NCI-H2196 treated with DMSO at 0.1 percent for 48 hours (cell line): Measurements from ENCODE around the gene SLC14A1.
A peak's percentile ranks its signal among the peaks of the same experiment; 100 is the strongest.

ENCODE experiments used
- DNase-seq: peaks from one replicate; lab custom pipeline; 2025; ENCODE audit not compliant: unreplicated experiment; lab: John Stamatoyannopoulos, UW

Gene SLC14A1

GRCh38 chr18:45723567-45724355, at the start of gene SLC14A1:
SLC14A1 (plus strand) TSS chr18:45724181; CDS start chr18:45730321, 6,140 bp downstream.
- no peak for DNase-seq

- DNase-seq: no peak
Observed at GRCh38 chr18:45677276-45677807, 46.6 kb upstream of the SLC14A1 start.

GRCh38 chr18:45678441-45678840, 45.5 kb upstream of the SLC14A1 start:
- DNase-seq: no peak

- DNase-seq: no peak
Observed at GRCh38 chr18:45678850-45679249, 45.1 kb upstream of the SLC14A1 start.

- no peak for DNase-seq
Observed at GRCh38 chr18:45680066-45680690, 43.8 kb upstream of the SLC14A1 start.

- no peak for DNase-seq
Observed at GRCh38 chr18:45682181-45682580, 41.8 kb upstream of the SLC14A1 start.

- no peak for DNase-seq
Observed at GRCh38 chr18:45684341-45685115, 39.5 kb upstream of the SLC14A1 start.

GRCh38 chr18:45686891-45687611, 36.9 kb upstream of the SLC14A1 start:
- DNase-seq: no peak

GRCh38 chr18:45687621-45688020, 36.4 kb upstream of the SLC14A1 start:
- no peak for DNase-seq

GRCh38 chr18:45688113-45688512, 35.9 kb upstream of the SLC14A1 start:
- DNase-seq: no peak

GRCh38 chr18:45688833-45689232, 35.1 kb upstream of the SLC14A1 start:
- no peak for DNase-seq

- no peak for DNase-seq
Observed at GRCh38 chr18:45689396-45689795, 34.6 kb upstream of the SLC14A1 start.

GRCh38 chr18:45690975-45691815, 32.8 kb upstream of the SLC14A1 start:
- peak; percentile 60 for DNase-seq

GRCh38 chr18:45691816-45692179, 32.2 kb upstream of the SLC14A1 start:
- DNase-seq: no peak

- DNase-seq: no peak
Observed at GRCh38 chr18:45702708-45703265, 21.2 kb upstream of the SLC14A1 start.

- DNase-seq: no peak
Observed at GRCh38 chr18:45708831-45709230, 15.2 kb upstream of the SLC14A1 start.

- DNase-seq: no peak
Observed at GRCh38 chr18:45712061-45712460, 11.9 kb upstream of the SLC14A1 start.

- no peak for DNase-seq
Observed at GRCh38 chr18:45713239-45713638, 10.7 kb upstream of the SLC14A1 start.

- DNase-seq: no peak
Observed at GRCh38 chr18:45715212-45715780, 8.7 kb upstream of the SLC14A1 start.
